Lung (tissue), 12 donors: Measurements from ENCODE around the gene CDK9. TPM values are rescaled to one million over a fixed set of nuclear protein-coding genes. Genes with fewer than 3 reads are reported as not detected.

Experiments used
- ATAC-seq: fragments of 200-7000 bp; cut with Tn5 transposase; one replicate; pipeline ENCODE4 v1.9.1; 2020; ENCODE audit warnings: moderate number of reproducible peaks; ENCODE audit not compliant: insufficient read depth, low FRiP score
- DNase-seq, 3 donors: peaks; one replicate each; pipeline ENCODE4 v3.0.0-alpha.2; 2013 to 2017
- H3K27ac ChIP-seq, 2 donors: one replicate each; pipeline ENCODE4 v1.5.1; 2013; ENCODE audit warnings: mild to moderate bottlenecking in 2 of 2, moderate library complexity in 2 of 2, control low read depth in 1 of 2, inconsistent platforms in 1 of 2, low read depth in 1 of 2, low read length in 1 of 2
- H3K27me3 ChIP-seq, 3 donors: one replicate each; pipeline ENCODE4 v1.5.1; 2013; ENCODE audit warnings: low read length in 2 of 3; ENCODE audit not compliant: control insufficient read depth in 3 of 3, insufficient read depth in 3 of 3
- H3K36me3 ChIP-seq, 4 donors: one replicate each; pipeline ENCODE4 v1.5.1; 2013; ENCODE audit warnings: low read length in 4 of 4, mild to moderate bottlenecking in 1 of 4, moderate library complexity in 1 of 4; ENCODE audit not compliant: control insufficient read depth in 4 of 4, insufficient read depth in 4 of 4
- H3K4me1 ChIP-seq, 5 donors: one replicate each; pipeline ENCODE4 v1.5.1; 2013; ENCODE audit warnings: low read length in 5 of 5, mild to moderate bottlenecking in 2 of 5, moderate library complexity in 1 of 5; ENCODE audit not compliant: control insufficient read depth in 5 of 5, insufficient read depth in 5 of 5
- H3K4me3 ChIP-seq: one replicate; pipeline ENCODE4 v1.5.1; 2013; ENCODE audit warnings: mild to moderate bottlenecking, control low read depth, moderate library complexity
- H3K9ac ChIP-seq, 2 donors: one replicate each; pipeline ENCODE4 v1.5.1; 2013; ENCODE audit warnings: low read length in 2 of 2, control low read depth in 1 of 2; ENCODE audit not compliant: insufficient read depth in 1 of 2
- H3K9me3 ChIP-seq, 4 donors: one replicate each; pipeline ENCODE4 v1.5.1; 2013; ENCODE audit warnings: low read length in 3 of 4, mild to moderate bottlenecking in 1 of 4, moderate library complexity in 1 of 4; ENCODE audit not compliant: control insufficient read depth in 4 of 4, insufficient read depth in 3 of 4
- WGBS, 2 donors: extraction: QIAGEN DNeasy Blood & Tissue Kit; methylation state at CpG; one replicate each; pipeline ENCODE4 v1.1.7; 2013; 5-methylcytosine and 5-hydroxymethylcytosine counted together
- polyA plus RNA-seq, 2 donors: library from polyadenylated mRNA; stranded (reverse); fragments of 200-250 nt; gene quantifications; one replicate each; pipeline ENCODE4 v1.2.1, GENCODE V29; 2013
- total RNA-seq, 2 donors: library from RNA; depleted of rRNA in 1 of 2; stranded (reverse); fragments of >200 nt in 1 of 2; gene quantifications; one replicate each; pipeline ENCODE4 v1.2.1, GENCODE V29; 2014 to 2021
- TF ChIP-seq, protein P1 (sequence below): IDR thresholded peaks from 2 replicates; pipeline ENCODE4 v1.5.1; 2012; ENCODE audit warnings: mild to moderate bottlenecking; ENCODE audit errors: control extremely low read depth, extremely low read depth
- donor health status: control.
- donor health status: control.
- donor health status: Bipolar disorder and iron deficiency.
- donor health status: healthy.
- donor health status: DM: yes; HTN: yes; CAD: no.

The CDK9 gene
- total and polyA plus RNA-seq, 4 donors, result 53.9 to 97.9 (median 55.4) TPM

DNA sequence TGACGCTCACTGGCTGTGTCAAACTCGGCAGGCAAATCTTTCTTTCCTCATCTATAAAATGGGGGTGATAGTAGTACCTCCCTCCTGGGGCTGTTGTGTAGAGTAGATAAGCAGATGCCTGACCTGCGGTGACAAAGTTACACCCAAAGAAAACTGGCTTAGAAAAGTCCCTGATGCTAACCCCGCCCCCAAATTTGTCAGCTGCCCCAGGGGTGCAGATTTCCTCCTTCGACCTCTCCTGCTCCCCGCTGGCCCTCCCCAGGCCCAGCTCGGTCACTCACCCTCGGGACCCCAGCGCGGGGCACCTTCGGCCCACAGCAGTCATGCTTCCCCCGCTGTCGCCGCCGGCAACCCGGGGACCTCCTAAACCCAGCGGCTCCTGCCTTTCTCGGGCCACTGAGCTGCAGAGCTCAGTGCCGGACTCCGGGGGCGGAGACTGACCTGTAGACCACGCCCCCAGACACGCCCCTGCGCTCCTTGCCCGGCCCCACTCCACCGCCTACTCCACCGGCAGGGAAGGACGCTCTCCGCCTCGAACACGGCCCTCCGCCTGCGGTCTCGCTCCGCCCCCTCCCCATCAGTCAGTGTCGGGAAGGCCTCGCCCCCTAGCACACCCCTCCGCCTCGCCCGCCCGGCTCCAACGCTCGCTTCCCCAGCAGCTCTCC is 14.8 kb upstream of the CDK9 start:
- peak overlapping the region; percentile 41 for H3K4me3 ChIP-seq
- H3K27ac ChIP-seq, result peak overlapping the region; percentile 9 to 82
- H3K36me3 ChIP-seq, result peaks cover 0 to 10% (median under 1%) of the 10 kb centered on the region in 4 donors
- no peaks in the 10 kb centered on the region for H3K9me3 ChIP-seq
- no peak overlapping the region for H3K9ac ChIP-seq
- TF ChIP-seq, protein P1, sequence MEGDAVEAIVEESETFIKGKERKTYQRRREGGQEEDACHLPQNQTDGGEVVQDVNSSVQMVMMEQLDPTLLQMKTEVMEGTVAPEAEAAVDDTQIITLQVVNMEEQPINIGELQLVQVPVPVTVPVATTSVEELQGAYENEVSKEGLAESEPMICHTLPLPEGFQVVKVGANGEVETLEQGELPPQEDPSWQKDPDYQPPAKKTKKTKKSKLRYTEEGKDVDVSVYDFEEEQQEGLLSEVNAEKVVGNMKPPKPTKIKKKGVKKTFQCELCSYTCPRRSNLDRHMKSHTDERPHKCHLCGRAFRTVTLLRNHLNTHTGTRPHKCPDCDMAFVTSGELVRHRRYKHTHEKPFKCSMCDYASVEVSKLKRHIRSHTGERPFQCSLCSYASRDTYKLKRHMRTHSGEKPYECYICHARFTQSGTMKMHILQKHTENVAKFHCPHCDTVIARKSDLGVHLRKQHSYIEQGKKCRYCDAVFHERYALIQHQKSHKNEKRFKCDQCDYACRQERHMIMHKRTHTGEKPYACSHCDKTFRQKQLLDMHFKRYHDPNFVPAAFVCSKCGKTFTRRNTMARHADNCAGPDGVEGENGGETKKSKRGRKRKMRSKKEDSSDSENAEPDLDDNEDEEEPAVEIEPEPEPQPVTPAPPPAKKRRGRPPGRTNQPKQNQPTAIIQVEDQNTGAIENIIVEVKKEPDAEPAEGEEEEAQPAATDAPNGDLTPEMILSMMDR, result no peak
- peaks cover 0 to 21% (median 4%) of the 10 kb centered on the region in 5 donors for H3K4me1 ChIP-seq
- 1 to 2% methylated on average over 30 to 43 of the region's 43 CpGs for WGBS, 2 donors
- ATAC-seq (peak; percentile 98), DNase-seq (peak; percentile 99)
- H3K27me3 ChIP-seq, result no peaks in the 10 kb centered on the region

DNA sequence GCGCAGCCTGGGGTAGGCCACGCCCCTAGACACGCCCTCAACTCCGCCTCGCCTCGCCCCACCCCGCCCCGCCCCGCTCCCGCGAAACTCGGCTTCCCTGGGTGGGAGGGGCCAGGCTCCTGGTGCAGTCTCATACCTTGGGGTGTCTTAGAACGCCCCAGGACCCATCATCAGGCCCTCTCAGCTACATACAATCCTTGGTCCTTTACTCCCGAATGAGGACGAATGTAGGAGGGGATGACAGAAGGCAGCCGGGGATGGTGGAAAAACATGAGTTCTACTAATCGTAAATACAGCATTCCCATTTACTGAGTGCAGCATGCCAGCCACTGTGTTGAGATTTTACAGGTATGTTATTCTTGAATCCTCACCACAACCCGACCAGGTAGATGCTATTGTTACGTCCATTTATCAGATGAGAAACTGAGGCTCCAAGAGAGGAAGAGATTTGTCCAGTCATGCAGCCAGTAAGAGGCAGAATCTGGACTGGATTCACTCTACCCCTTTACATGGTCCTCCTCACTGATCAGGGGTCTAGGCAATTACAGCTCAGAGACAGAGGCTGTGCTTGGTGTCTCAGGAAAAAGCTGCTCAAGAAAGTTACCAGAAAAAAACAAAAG is 14.2 kb upstream of the CDK9 start:
- Histone ChIP-seq H3K9ac (peak overlapping the region in 1 of 2 donors; percentile 47), H3K9me3 (no peaks in the 10 kb centered on the region), H3K4me3 (no peak overlapping the region), H3K36me3 (peaks cover 0 to 8% (median under 1%) of the 10 kb centered on the region in 4 donors), H3K27me3 (no peaks in the 10 kb centered on the region), H3K27ac (peak overlapping the region in 1 of 2 donors; percentile 82), H3K4me1 (peaks cover 0 to 21% (median 4%) of the 10 kb centered on the region in 5 donors)
- WGBS, 2 donors, result 7 to 14% methylated on average over 14 to 19 of the region's 19 CpGs
- TF ChIP-seq, protein P1, result no peak
- ATAC-seq (no peak), DNase-seq (no peak)

DNA sequence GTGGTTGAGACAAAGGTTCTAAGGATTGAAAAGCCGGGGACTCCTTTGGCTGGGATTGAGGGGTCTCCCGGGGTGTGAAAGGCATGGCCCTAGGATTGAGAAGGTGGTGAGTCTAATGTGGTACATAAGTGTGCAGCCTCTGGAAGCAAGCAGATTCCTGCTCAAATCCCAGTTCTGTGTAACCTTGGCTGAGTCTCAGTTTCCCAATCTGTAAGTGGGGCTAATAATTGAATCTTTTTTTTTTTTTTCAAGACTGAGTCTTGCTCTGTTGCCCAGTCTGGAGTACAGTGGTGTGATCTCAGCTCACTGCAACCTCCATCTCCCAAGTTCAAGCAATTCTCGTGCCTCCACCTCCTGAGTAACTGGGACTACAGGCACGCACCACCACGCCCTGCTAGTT is 13.2 kb upstream of the CDK9 start:
- peaks cover 0 to 18% (median 4%) of the 10 kb centered on the region in 5 donors for H3K4me1 ChIP-seq
- TF ChIP-seq, protein P1, result no peak
- WGBS, 2 donors, result 93 to 97% methylated on average over 5 of the region's 5 CpGs
- ATAC-seq, result no peak
- H3K9me3 ChIP-seq, result no peaks in the 10 kb centered on the region
- no peaks in the 10 kb centered on the region for H3K27me3 ChIP-seq
- H3K36me3 ChIP-seq, result peaks cover 0 to 3% (median under 1%) of the 10 kb centered on the region in 4 donors
- no peak overlapping the region for H3K27ac ChIP-seq
- H3K9ac ChIP-seq, result no peak overlapping the region
- H3K4me3 ChIP-seq, result no peak overlapping the region
- DNase-seq, result no peak
